ENCODE measurements around the gene CENPN. TPM values are rescaled to one million over a fixed set of nuclear protein-coding genes. Genes with fewer than 3 reads are reported as not detected.
A peak's percentile ranks its signal among the peaks of the same experiment; 100 is the strongest.

The CENPN gene
- total RNA-seq, 2 donors from 2014 or later, result 13.7 to 15.2 TPM

GRCh38 chr16:81067166-81067565 is 60.2 kb downstream of the CENPN start:
- DNase-seq (no peak), ATAC-seq (no peak)
- intact Hi-C loops (cut with DNase I), result no loop called here

GRCh38 chr16:81069063-81069462 is 62.0 kb downstream of the CENPN start:
- DNase-seq, result no peak
- ATAC-seq, result no peak
- intact Hi-C loops (cut with DNase I), result no loop called here

GRCh38 chr16:81070979-81071378 is 64.0 kb downstream of the CENPN start:
- no peak for ATAC-seq
- no peak for DNase-seq
- intact Hi-C loops (cut with DNase I), result no loop called here

GRCh38 chr16:81071805-81072204 is 64.8 kb downstream of the CENPN start:
- ATAC-seq (no peak), DNase-seq (no peak)
- intact Hi-C loops (cut with DNase I), result no loop called here

GRCh38 chr16:81073560-81074330 is 66.7 kb downstream of the CENPN start:
- intact Hi-C loops (cut with DNase I), result no loop called here
- ATAC-seq (no peak), DNase-seq (no peak)

GRCh38 chr16:81076566-81077075 is 69.6 kb downstream of the CENPN start:
- ATAC-seq (peak; percentile 93 to 96), DNase-seq (peak; percentile 91)
- intact Hi-C loops (cut with DNase I), result no loop called here

- intact Hi-C loops (cut with DNase I), result no loop called here
- peak; percentile 97 for DNase-seq
Observed at GRCh38 chr16:81077076-81077940, 70.3 kb downstream of the CENPN start, which contains the start of gene C16orf46. TSS of gene C16orf46 (minus strand) at chr16:81077238. CDS start at chr16:81063955, 13,283 bp downstream.

GRCh38 chr16:81080233-81080632 is 73.2 kb downstream of the CENPN start:
- no peak for DNase-seq
- no peak for ATAC-seq
- intact Hi-C loops (cut with DNase I), result no loop called here

More at GRCh38 chr16:81077076-81077940, 70.3 kb downstream of the CENPN start, which contains the start of gene C16orf46:
- peak; percentile 98 to 99 for ATAC-seq

- intact Hi-C loops (cut with DNase I), result no loop called here
- DNase-seq, result no peak
- no peak for ATAC-seq
Observed at GRCh38 chr16:81081014-81081413, 74.0 kb downstream of the CENPN start.

Other genes with a start within 250 kb of the CENPN start
- gene CDYL2, start 202.6 kb upstream of the CENPN start, total RNA-seq, result 1 to 10 TPM; 6.7 to 7.1 TPM
- 100 to 1,000 TPM; 129 to 139 TPM for gene CMC2, start 329 bp upstream of the CENPN start, total RNA-seq
- 10 to 100 TPM; 19.4 to 21.3 TPM for gene ATMIN, start 28.6 kb downstream of the CENPN start, total RNA-seq
- under 1 TPM; 0.27 to 0.34 TPM for gene C16orf46, start 70.0 kb downstream of the CENPN start, total RNA-seq
- 10 to 100 TPM; 24.5 to 24.8 TPM for gene GCSH, start 89.2 kb downstream of the CENPN start, total RNA-seq
- under 1 TPM; 0.13 to 0.18 TPM for gene BCO1, start 231.5 kb downstream of the CENPN start, total RNA-seq